Fibroblast of lung (primary cell): Measurements from ENCODE around the gene AP1S2. TPM values are rescaled to one million over a fixed set of nuclear protein-coding genes. Genes with fewer than 3 reads are reported as not detected.

ENCODE experiments used
- DNase-seq, 2 donors: peaks; one replicate each; pipeline versions ENCODE4 v3.0.0 to v3.0.0-alpha.2; 2010; ENCODE audit warnings: low read depth in 2 of 2
- H2AFZ ChIP-seq: 2 replicates; pipeline ENCODE4 v1.5.1; 2012; ENCODE audit warnings: low read length, control low read depth, inconsistent platforms
- H3K27ac ChIP-seq: 2 replicates; pipeline ENCODE4 v1.5.1; 2011; ENCODE audit warnings: low read length, control low read depth; ENCODE audit not compliant: insufficient read depth
- H3K27me3 ChIP-seq: 2 replicates; pipeline ENCODE4 v1.5.1; 2011; ENCODE audit warnings: mild to moderate bottlenecking, low read length; ENCODE audit not compliant: control insufficient read depth, insufficient read depth
- H3K36me3 ChIP-seq: 2 replicates; pipeline ENCODE4 v1.5.1; 2011; ENCODE audit warnings: low read length; ENCODE audit not compliant: control insufficient read depth, insufficient read depth
- H3K4me1 ChIP-seq: 2 replicates; pipeline ENCODE4 v1.5.1; 2011; ENCODE audit warnings: low read length; ENCODE audit not compliant: control insufficient read depth, insufficient read depth; ENCODE audit errors: extremely low read depth
- H3K4me2 ChIP-seq: 2 replicates; pipeline ENCODE4 v1.5.1; 2011; ENCODE audit warnings: low read length, control low read depth; ENCODE audit not compliant: insufficient read depth; ENCODE audit errors: extremely low read depth
- H3K4me3 ChIP-seq, 4 experiments: fragments of 200-600 bp in 1 of 4; sonication (generic) in 1 of 4; replicated peaks in 1 of 4; 2 replicates each; pipeline ENCODE4 v1.5.1; 2011 to 2016; ENCODE audit warnings: low read length in 4 of 4, low read depth in 3 of 4, mild to moderate bottlenecking in 3 of 4, control low read depth in 2 of 4, inconsistent platforms in 1 of 4, mixed read lengths in 1 of 4; ENCODE audit not compliant: insufficient read depth in 1 of 4; ENCODE audit errors: control extremely low read depth in 1 of 4
- H3K79me2 ChIP-seq: 2 replicates; pipeline ENCODE4 v1.5.1; 2012; ENCODE audit warnings: mild to moderate bottlenecking, low read length, inconsistent platforms; ENCODE audit not compliant: control insufficient read depth, insufficient read depth
- H3K9ac ChIP-seq: 2 replicates; pipeline ENCODE4 v1.5.1; 2011; ENCODE audit warnings: mild to moderate bottlenecking, low read length, control low read depth; ENCODE audit not compliant: insufficient read depth
- H3K9me3 ChIP-seq: 2 replicates; pipeline ENCODE4 v1.5.1; 2012; ENCODE audit warnings: low read depth, low read length; ENCODE audit not compliant: control insufficient read depth, insufficient read depth
- H4K20me1 ChIP-seq: 2 replicates; pipeline ENCODE4 v1.5.1; 2011; ENCODE audit warnings: low read length; ENCODE audit not compliant: control insufficient read depth, insufficient read depth; ENCODE audit errors: extremely low read depth
- EZH2 ChIP-seq: IDR thresholded peaks from 2 replicates; pipeline ENCODE4 v1.5.1; 2012; ENCODE audit warnings: low read length, control low read depth, mild to moderate bottlenecking; ENCODE audit errors: missing control alignments
- polyA plus RNA-seq, 2 donors: library from polyadenylated mRNA; depleted of rRNA in 1 of 2; stranded (reverse) in 1 of 2; unstranded in 1 of 2; fragments of >200 nt; gene quantifications; 2 replicates each; pipeline ENCODE4 v1.2.1, GENCODE V29; 2011 to 2012; ENCODE audit warnings: missing spikeins in 1 of 2
- total RNA-seq: library from RNA; depleted of rRNA; stranded (reverse); fragments of >200 nt; gene quantifications from 2 replicates; pipeline ENCODE4 v1.2.1, GENCODE V29; 2014
- TF ChIP-seq, protein P1 (sequence below), 2 donors: IDR thresholded peaks in 1 of 2; conservative IDR thresholded peaks in 1 of 2; 1 replicate in 1 of 2; 2 replicates in 1 of 2; pipeline ENCODE4 v1.5.1; 2011 to 2012; ENCODE audit warnings: low read length in 2 of 2, control low read depth in 1 of 2, inconsistent platforms in 1 of 2, low read depth in 1 of 2, mild to moderate bottlenecking in 1 of 2

AP1S2 gene
- total and polyA plus RNA-seq, 2 donors (not counting 1 experiment from before 2014, with no cell fraction given), result 71.8 to 85.4 TPM

- Histone ChIP-seq H4K20me1 (no peaks in the 10 kb centered on the region), H3K36me3 (peaks cover 2% of the 10 kb centered on the region), H2AFZ (no peak overlapping the region), H3K27me3 (no peaks in the 10 kb centered on the region), H3K4me1 (no peaks in the 10 kb centered on the region), H3K4me2 (no peak overlapping the region), H3K27ac (no peak overlapping the region), H3K4me3 (no peak overlapping the region), H3K9ac (no peak overlapping the region), H3K9me3 (no peaks in the 10 kb centered on the region), H3K79me2 (peaks cover 15% of the 10 kb centered on the region)
- no peak for TF ChIP-seq EZH2
- TF ChIP-seq, protein P1, sequence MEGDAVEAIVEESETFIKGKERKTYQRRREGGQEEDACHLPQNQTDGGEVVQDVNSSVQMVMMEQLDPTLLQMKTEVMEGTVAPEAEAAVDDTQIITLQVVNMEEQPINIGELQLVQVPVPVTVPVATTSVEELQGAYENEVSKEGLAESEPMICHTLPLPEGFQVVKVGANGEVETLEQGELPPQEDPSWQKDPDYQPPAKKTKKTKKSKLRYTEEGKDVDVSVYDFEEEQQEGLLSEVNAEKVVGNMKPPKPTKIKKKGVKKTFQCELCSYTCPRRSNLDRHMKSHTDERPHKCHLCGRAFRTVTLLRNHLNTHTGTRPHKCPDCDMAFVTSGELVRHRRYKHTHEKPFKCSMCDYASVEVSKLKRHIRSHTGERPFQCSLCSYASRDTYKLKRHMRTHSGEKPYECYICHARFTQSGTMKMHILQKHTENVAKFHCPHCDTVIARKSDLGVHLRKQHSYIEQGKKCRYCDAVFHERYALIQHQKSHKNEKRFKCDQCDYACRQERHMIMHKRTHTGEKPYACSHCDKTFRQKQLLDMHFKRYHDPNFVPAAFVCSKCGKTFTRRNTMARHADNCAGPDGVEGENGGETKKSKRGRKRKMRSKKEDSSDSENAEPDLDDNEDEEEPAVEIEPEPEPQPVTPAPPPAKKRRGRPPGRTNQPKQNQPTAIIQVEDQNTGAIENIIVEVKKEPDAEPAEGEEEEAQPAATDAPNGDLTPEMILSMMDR (conservative IDR thresholded peaks at IDR 0.05 in 1 of 2, IDR thresholded peaks at IDR 0.05 in 1 of 2; ENCODE audit: low read depth in 1 of 2, low read length in 2 of 2), result peak; percentile 33 to 44
- DNase-seq, result peak in 1 of 2 donors; percentile 39
Observed at GRCh38 chrX:15849555-15849954, 5.1 kb downstream of the AP1S2 start.

GRCh38 chrX:15848576-15848975, 6.0 kb downstream of the AP1S2 start:
- Histone ChIP-seq H3K27ac (no peak overlapping the region), H3K79me2 (peaks cover 10% of the 10 kb centered on the region)

GRCh38 chrX:15843960-15844359, 10.7 kb downstream of the AP1S2 start:
- Histone ChIP-seq H3K79me2 (peaks cover 6% of the 10 kb centered on the region), H3K9me3 (no peaks in the 10 kb centered on the region), H3K4me2 (no peak overlapping the region), H3K27ac (no peak overlapping the region), H3K4me1 (no peaks in the 10 kb centered on the region), H3K36me3 (peaks cover 2% of the 10 kb centered on the region), H3K4me3 (no peak overlapping the region), H4K20me1 (no peaks in the 10 kb centered on the region), H3K9ac (no peak overlapping the region), H3K27me3 (no peaks in the 10 kb centered on the region), H2AFZ (no peak overlapping the region)
- no peak for DNase-seq
- TF ChIP-seq, protein P1 (conservative IDR thresholded peaks at IDR 0.05 in 1 of 2, IDR thresholded peaks at IDR 0.05 in 1 of 2; ENCODE audit: low read depth in 1 of 2, low read length in 2 of 2), result no peak
- TF ChIP-seq EZH2, result no peak

More at GRCh38 chrX:15848576-15848975, 6.0 kb downstream of the AP1S2 start:
- TF ChIP-seq, protein P1 (conservative IDR thresholded peaks at IDR 0.05 in 1 of 2, IDR thresholded peaks at IDR 0.05 in 1 of 2; ENCODE audit: low read depth in 1 of 2, low read length in 2 of 2), result no peak
- no peak for TF ChIP-seq EZH2
- Histone ChIP-seq H3K4me3 (no peak overlapping the region), H3K36me3 (peaks cover 2% of the 10 kb centered on the region), H3K27me3 (no peaks in the 10 kb centered on the region), H3K4me1 (no peaks in the 10 kb centered on the region), H2AFZ (no peak overlapping the region), H3K9ac (no peak overlapping the region), H3K9me3 (no peaks in the 10 kb centered on the region), H4K20me1 (no peaks in the 10 kb centered on the region), H3K4me2 (no peak overlapping the region)
- DNase-seq, result peak in 1 of 2 donors; percentile 42
